ENCODE data around the gene NSDHL.
"Not testable (repeated sequence)": the region's sequence is repeated elsewhere in the genome, so short reads cannot be mapped to it uniquely, and the experiment has no call there.

NSDHL gene

GRCh38 chrX:152903589-152903988 is 72.7 kb downstream of the NSDHL start:
- no peak for TF ChIP-seq CTCF (conservative IDR thresholded peaks at IDR 0.05; ENCODE audit: control insufficient read depth, insufficient read depth, low read depth, low read length)
- DNase-seq (ENCODE audit: low read depth): no peak
- no peak overlapping the region for H3K4me3 ChIP-seq (ENCODE audit: control insufficient read depth, low read depth, low read length)

- TF ChIP-seq CTCF (conservative IDR thresholded peaks at IDR 0.05; ENCODE audit: control insufficient read depth, insufficient read depth, low read depth, low read length): peak; percentile 80
- no peak overlapping the region for H3K4me3 ChIP-seq (ENCODE audit: control insufficient read depth, low read depth, low read length)
- DNase-seq (ENCODE audit: low read depth): peak; percentile 65
Observed at GRCh38 chrX:152904151-152905080, 73.6 kb downstream of the NSDHL start.

- TF ChIP-seq CTCF (conservative IDR thresholded peaks at IDR 0.05; ENCODE audit: control insufficient read depth, insufficient read depth, low read depth, low read length): no peak
- H3K4me3 ChIP-seq (ENCODE audit: control insufficient read depth, low read depth, low read length): no peak overlapping the region
- DNase-seq (ENCODE audit: low read depth): no peak
Observed at GRCh38 chrX:152905081-152905420, 74.2 kb downstream of the NSDHL start.

GRCh38 chrX:152907084-152907651 is 76.3 kb downstream of the NSDHL start:
- DNase-seq (ENCODE audit: low read depth): peak; percentile 80
- no peak for TF ChIP-seq CTCF (conservative IDR thresholded peaks at IDR 0.05; ENCODE audit: control insufficient read depth, insufficient read depth, low read depth, low read length)
- no peak overlapping the region for H3K4me3 ChIP-seq (ENCODE audit: control insufficient read depth, low read depth, low read length)

GRCh38 chrX:152908486-152908885 is 77.6 kb downstream of the NSDHL start:
- H3K4me3 ChIP-seq (ENCODE audit: control insufficient read depth, low read depth, low read length): no peak overlapping the region
- no peak for DNase-seq (ENCODE audit: low read depth)
- TF ChIP-seq CTCF (conservative IDR thresholded peaks at IDR 0.05; ENCODE audit: control insufficient read depth, insufficient read depth, low read depth, low read length): no peak

- not testable (repeated sequence) for H3K4me3 ChIP-seq (ENCODE audit: control insufficient read depth, low read depth, low read length); DNase-seq (ENCODE audit: low read depth)
Observed at GRCh38 chrX:152910018-152910417, 79.2 kb downstream of the NSDHL start.

GRCh38 chrX:152912106-152912505 is 81.2 kb downstream of the NSDHL start:
- DNase-seq (ENCODE audit: low read depth): no peak
- no peak for TF ChIP-seq CTCF (conservative IDR thresholded peaks at IDR 0.05; ENCODE audit: control insufficient read depth, insufficient read depth, low read depth, low read length)
- no peak overlapping the region for H3K4me3 ChIP-seq (ENCODE audit: control insufficient read depth, low read depth, low read length)

Measured in fibroblast of mammary gland (primary cell).